Measurements from ENCODE around the gene TMEM131L. TPM values are rescaled to one million over a fixed set of nuclear protein-coding genes. Genes with fewer than 3 reads are reported as not detected.

TMEM131L gene
- total RNA-seq, 1 donor from 2014 or later: 7.6 TPM

- TF ChIP-seq CTCF (IDR thresholded peaks at IDR 0.05; ENCODE audit: insufficient read depth, low read length, poor library complexity, severe bottlenecking): no peak
- H3K27me3 ChIP-seq (ENCODE audit: control insufficient read depth, insufficient read depth, low read length): no peaks in the 10 kb centered on the region
- H3K4me3 ChIP-seq (ENCODE audit: low read depth, low read length): no peak overlapping the region
- H3K36me3 ChIP-seq (ENCODE audit: control insufficient read depth, insufficient read depth, low read length): no peaks in the 10 kb centered on the region
- DNase-seq (ENCODE audit: low read depth): no peak
Measured at GRCh38 chr4:153533387-153533786, 67.2 kb downstream of the TMEM131L start.

GRCh38 chr4:153534792-153535629, 68.9 kb downstream of the TMEM131L start:
- no peak for TF ChIP-seq CTCF (IDR thresholded peaks at IDR 0.05; ENCODE audit: insufficient read depth, low read length, poor library complexity, severe bottlenecking)
- Histone ChIP-seq H3K4me3 (ENCODE audit: low read depth, low read length) (no peak overlapping the region), H3K36me3 (ENCODE audit: control insufficient read depth, insufficient read depth, low read length) (no peaks in the 10 kb centered on the region), H3K27me3 (ENCODE audit: control insufficient read depth, insufficient read depth, low read length) (no peaks in the 10 kb centered on the region)
- DNase-seq (ENCODE audit: low read depth): no peak

GRCh38 chr4:153535772-153536513, 69.8 kb downstream of the TMEM131L start:
- H3K27me3 ChIP-seq (ENCODE audit: control insufficient read depth, insufficient read depth, low read length): no peaks in the 10 kb centered on the region
- no peaks in the 10 kb centered on the region for H3K36me3 ChIP-seq (ENCODE audit: control insufficient read depth, insufficient read depth, low read length)
- DNase-seq (ENCODE audit: low read depth): no peak
- TF ChIP-seq CTCF (IDR thresholded peaks at IDR 0.05; ENCODE audit: insufficient read depth, low read length, poor library complexity, severe bottlenecking): no peak
- no peak overlapping the region for H3K4me3 ChIP-seq (ENCODE audit: low read depth, low read length)

- Histone ChIP-seq H3K27me3 (ENCODE audit: control insufficient read depth, insufficient read depth, low read length) (no peaks in the 10 kb centered on the region), H3K36me3 (ENCODE audit: control insufficient read depth, insufficient read depth, low read length) (no peaks in the 10 kb centered on the region), H3K4me3 (ENCODE audit: low read depth, low read length) (no peak overlapping the region)
- no peak for DNase-seq (ENCODE audit: low read depth)
- no peak for TF ChIP-seq CTCF (IDR thresholded peaks at IDR 0.05; ENCODE audit: insufficient read depth, low read length, poor library complexity, severe bottlenecking)
Measured at GRCh38 chr4:153537493-153537960, 71.4 kb downstream of the TMEM131L start.

GRCh38 chr4:153538487-153539357, 72.6 kb downstream of the TMEM131L start:
- H3K36me3 ChIP-seq (ENCODE audit: control insufficient read depth, insufficient read depth, low read length): no peaks in the 10 kb centered on the region
- TF ChIP-seq CTCF (IDR thresholded peaks at IDR 0.05; ENCODE audit: insufficient read depth, low read length, poor library complexity, severe bottlenecking): no peak
- H3K4me3 ChIP-seq (ENCODE audit: low read depth, low read length): no peak overlapping the region
- no peak for DNase-seq (ENCODE audit: low read depth)
- H3K27me3 ChIP-seq (ENCODE audit: control insufficient read depth, insufficient read depth, low read length): no peaks in the 10 kb centered on the region
